CD4-positive, alpha-beta T cell treated with Interleukin-6 for 4 hours (primary cell): Measurements from ENCODE around the gene SEPTIN12.

Source experiments
- DNase-seq: peaks from one replicate; pipeline ENCODE4 v3.0.0-alpha.2; 2020; ENCODE audit warnings: mixed read lengths

SEPTIN12 gene

DNA sequence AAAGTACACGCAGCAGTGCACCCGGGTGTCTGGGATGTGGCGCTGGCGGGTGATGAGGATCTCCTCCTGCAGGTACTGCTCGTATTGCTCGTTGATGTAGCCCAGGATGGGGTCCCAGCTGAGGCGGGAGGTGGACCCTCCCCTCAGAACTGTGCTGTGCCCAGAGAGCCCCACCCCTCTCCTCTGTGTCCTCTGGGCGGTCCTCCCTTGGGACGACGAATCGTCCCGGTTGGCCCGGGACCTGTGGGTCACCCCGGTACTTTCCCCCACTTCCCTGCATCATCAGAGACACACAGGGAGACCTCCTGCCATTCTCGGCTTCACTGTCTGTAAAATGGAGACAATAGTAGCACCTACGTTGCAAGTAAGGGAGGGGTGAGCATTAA lies 4.2 kb downstream of the SEPTIN12 start:
- no peak for DNase-seq

DNA sequence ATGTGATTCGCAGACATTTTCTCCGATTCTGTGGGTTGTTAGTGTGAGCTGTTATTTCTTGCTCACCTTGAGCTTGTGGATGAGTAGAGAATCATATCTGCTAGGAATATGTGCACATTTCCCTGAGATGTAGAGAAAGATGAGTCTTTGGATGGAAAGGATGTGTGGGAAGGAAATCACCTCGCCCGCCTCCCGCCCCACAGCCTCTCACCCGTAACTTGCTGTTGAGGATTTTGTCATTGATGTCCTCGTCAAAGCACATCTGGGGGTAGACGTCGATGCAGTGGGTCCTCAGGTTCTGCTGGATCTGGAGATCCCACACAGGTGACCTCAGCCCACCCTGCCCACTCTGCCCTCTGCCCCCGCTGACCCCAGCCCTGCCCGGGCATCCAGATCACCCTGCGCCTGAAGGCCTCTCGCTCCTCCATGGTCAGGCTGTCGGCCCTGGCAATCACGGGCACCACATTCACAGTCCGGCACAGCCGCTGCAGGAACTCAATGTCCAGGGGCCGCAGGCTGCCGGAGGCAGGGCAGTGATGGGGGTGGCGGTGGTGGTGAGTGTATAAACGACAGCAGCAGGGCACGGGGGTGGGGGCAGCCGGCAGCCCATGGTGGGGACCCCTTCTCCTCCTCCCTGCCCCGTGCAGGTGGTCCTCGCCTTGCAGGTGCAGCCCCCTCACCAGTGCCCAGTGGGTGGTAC lies 4.7 kb downstream of the SEPTIN12 start:
- no peak for DNase-seq

DNA sequence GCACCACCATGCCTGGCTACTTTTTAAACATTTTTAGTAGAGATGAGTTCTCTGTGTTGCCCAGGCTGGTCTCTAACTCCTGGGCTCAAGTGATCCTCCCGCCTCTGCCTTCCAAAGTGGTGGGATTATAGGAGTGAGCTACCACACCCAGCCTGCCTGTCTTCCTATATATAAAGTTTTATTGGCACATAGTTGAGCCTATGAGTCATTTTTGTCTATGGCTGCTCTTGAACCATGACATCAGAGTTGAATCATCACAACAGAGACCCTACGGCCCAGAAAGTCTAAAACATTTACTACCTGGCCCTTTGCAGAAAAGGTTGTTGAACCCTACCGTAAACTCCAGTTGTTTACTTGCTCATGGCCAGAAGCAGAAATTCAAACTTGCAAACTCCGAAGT lies 7.9 kb downstream of the SEPTIN12 start:
- no peak for DNase-seq

GRCh38 chr16:4778050-4778392 lies 10.1 kb downstream of the SEPTIN12 start:
- DNase-seq, result no peak

DNA sequence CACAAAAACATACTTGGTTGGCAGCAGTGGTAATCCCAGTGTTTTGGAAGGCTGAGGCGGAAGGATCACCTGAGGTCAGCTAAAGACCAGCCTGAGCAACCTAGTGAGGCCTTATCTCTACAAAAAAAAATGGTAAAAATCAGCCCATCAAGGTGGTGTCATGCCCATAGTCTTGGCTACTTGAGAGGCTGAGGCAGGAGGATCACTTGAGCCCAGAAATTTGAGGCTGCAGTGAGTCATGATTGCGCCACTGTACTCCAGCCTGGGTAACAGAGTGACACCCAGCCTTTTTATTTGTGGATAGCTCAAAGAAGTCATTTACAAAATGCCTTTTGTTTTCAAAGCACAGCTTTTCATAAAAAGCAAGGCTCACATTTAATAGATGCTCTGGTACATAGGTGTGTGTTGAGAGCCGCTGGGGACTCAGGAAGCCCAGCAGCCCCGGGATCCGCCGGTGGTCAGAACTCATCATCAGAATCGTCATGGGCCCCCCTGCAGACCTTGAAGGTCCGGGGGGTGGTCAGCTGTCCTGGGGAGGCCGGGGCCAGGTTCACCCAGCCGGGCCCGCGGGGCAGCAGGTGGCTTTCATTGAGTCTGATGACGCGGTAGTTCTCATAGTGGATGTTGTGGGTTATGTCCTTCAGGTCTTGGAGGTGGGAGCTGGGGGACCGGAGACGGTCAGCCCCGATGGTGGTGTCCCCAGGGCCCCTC lies 10.7 kb downstream of the SEPTIN12 start:
- DNase-seq, result no peak

DNA sequence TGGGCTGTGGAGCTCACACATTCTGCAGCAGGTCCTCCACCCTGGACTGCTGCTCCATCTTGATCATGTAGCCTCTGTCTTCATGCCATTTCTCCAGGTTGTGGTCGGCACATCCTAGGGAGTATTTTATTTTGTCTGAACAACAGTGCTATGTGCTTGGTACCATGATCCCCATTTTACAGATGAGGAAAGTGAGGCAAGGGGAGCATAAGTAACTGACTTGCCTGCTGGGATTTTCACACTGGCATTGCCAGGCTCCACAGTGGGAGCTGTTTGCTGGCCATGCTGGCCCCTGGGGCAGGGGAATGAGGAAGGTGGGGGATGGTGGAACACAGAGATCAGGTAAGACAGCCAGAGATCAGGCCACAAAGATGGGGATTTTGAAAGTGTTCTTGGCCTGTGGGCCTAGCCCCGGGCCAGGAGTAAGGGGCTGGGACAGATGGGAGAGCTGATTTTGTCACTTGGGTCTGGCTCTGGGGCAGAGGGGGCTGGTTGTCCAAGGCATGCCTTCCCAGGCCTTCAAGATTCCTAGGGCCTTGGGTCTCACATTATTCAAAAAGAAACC lies 11.9 kb downstream of the SEPTIN12 start:
- no peak for DNase-seq

- no peak for DNase-seq
These were observed 13.1 kb downstream of the SEPTIN12 start for GRCh38 chr16:4775005-4775404.

DNA sequence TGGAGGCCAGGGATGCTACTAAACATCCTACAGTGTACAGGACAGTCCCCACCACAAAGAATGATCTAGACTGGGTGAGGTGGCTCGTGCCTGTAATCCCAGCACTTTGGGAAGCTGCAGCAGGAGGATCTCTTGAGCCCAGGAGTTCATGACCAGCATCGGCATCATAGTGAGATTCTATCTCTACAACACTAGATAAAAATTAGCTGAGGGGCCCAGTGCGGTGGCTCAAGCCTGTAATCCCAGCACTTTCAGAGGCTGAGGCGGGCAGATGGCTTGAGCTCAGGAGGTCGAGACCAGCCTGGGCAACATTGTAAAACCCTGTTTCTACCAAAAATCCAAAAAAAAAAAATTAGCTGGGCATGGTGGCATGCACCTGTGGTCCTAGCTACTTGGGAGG lies 15.8 kb downstream of the SEPTIN12 start:
- no peak for DNase-seq

DNA sequence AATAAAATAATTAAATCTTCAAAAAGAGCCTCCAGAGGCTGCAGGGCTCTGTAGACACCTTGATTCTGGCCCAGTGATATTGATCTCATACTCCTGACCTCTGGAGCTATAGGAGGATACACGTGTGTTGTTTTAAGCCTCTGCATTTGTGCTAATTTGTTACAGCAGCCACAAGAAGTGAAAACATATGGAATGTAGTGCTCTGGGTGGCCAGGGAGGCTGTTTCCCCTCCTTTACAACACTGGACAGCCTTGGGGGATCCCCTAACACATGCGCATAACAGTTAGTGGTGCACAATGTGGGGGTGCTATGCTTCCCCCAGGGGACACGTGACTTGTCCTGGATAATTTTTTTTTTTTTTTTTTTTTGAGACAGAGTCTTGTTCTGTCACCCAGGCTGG lies 16.5 kb downstream of the SEPTIN12 start:
- no peak for DNase-seq

DNA sequence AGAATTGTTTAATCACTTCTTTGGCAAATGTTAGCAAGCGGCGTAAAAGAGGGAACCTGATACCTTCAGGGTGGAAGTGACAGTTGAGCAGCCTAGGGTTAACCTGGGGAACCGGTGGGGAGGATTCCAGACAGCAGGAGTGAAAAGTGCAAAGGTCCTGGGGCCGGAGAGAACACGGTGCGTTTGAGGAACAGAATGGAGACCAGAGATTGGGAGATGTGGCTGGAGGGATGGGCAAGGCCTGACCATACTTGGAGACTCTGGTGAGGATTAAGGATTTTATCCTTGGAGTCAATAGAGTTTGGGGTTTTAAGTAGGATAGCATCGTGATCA lies 18.9 kb downstream of the SEPTIN12 start:
- DNase-seq, result no peak

DNA sequence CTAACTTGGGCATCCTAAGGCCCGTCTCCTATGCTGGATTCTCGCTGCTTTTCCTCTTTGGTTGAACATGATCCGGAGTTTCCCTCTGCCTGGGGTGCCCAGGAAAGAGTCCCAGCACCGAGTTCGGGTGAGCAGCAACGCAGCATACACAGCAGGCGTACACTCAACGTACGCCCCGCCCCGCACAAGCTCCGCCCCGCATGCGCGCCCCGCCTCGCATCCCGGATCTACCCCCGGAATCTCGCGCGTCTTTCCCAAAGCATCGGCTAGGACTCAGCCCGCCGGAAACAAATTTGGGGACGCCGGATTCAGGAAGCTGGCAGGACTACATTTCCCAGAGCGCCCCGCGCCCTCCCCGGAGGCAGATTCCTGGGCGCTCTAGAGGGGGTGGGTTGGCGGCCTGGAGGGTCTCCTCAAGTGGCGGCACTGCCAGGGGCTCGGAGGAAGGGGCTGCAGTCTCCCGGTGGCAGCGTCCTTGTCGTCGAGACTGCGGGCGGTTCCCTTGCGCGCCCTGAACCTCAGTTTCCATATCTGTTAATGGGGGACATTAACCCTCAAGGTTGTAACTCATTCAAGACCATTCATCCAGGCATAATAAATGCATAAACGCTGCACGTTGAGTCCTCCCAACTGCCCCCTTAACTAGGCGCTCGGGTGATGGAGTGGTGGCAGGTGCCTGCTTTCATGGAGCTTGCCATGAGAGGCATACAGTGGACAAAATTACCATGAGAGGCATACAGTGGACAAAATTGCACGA lies 19.4 kb downstream of the SEPTIN12 start:
- DNase-seq, result peak; percentile 94

DNA sequence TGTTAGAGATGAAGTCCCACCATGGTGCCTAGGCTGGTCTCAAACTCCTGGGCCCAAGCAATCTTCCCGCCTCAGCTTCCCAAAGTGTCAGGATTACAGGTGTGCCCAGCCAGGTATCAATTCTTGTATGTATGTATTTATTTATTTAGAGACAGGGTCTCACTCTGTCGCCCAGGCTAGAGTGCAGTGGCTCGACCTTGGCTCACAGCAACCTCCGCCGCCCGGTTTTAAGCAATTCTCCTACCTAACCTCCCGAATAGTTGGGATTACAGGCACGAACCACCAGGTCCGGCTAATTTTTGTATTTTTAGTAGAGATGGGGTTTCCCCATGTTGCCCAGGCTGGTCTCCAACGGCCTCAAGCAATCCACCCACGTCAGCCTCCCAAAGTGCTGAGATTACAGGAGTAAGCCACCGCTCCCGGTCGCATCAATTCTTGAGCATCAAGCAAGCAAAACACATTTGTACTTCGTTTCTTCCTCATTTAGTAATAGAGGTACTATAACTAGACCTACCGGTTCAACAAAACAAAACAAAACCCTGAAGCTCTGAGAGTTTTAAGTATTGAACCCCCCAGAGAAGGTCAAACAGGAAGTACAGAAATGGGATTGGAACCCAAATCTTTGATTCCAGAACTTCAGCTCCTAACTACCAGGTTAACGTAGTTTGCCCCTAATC lies 20.1 kb downstream of the SEPTIN12 start:
- no peak for DNase-seq

DNA sequence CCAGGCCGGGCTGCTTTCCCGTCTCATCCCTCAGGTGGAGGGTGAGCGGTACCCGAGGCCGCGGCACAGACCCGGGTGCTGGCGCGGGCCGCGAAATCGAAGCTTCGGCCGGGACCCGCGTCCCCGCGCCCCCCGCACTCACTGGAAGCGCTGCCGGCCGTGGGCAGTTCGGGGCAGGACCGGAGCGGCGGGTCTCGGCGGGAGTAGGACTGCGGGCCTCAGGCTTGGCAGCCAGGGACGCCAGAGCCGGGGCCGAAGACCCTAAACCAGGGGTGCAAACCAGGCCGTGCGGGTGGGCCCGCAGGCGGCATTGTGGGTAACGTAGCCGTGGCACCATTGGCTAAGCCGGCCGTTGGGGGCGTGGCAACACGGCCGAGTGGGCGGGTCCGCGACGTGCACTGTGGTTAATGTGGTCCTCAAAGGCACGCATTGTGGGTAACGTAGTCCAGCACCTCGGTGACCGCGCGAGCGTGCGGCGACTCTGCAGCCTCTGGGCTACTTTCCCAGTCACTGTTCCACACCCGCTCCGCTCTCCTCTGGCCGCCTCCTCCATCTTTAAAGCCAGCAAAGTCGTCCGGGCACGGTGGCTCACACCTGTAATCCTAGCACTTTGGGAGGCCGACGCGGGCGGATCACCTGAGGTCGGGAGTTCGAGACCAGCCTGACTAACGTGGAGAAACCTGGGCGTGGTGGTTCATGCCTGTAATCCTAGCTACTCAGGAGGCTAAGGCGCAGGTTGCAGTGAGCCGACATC lies 21.1 kb downstream of the SEPTIN12 start, which contains the start of gene ZNF500:
ZNF500 (minus strand) TSS at position 288 of the 754 bp plus-strand sequence. CDS start 1,184 bp downstream, outside the sequence.
- DNase-seq, result peak; percentile 98

GRCh38 chr16:4765511-4766474 lies 22.4 kb downstream of the SEPTIN12 start:
- no peak for DNase-seq

- DNase-seq, result no peak
These were observed 24.4 kb downstream of the SEPTIN12 start for GRCh38 chr16:4763791-4764190.

GRCh38 chr16:4762205-4762604 lies 25.9 kb downstream of the SEPTIN12 start:
- DNase-seq, result no peak

DNA sequence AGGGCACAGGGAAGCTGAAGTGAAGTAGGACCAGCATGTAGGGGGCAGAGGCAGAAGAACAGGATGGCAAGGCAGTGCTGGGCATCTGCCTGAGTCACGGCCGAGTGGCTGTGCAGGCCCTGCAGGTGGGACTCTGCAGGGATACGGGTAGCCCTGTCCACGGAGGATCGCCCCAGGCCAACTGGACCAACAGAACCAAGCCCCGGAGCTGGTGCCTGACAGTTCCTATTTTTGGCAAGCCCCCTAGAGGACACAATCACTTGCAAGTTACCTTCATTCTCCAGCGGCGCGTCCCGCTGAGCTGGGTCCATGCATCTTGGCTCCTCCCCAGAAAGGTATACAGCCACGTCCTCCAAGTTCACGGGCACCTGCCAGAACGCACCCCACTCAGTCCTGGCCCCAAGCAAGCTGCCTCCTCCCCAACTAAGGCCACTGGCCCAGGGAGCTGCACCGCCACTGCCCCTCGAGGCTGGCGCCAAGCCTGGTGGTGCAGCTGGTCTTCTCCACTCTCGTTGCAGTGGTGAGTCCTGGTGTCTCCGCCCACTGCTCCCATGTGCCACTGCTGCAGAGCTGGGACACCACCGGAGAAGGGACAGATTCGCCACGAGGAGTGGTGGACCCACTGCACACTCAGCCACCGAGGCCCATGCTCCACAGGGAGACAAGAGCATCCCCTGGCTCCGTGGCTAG lies 27.8 kb downstream of the SEPTIN12 start:
- no peak for DNase-seq

- no peak for DNase-seq
These were observed 32.5 kb downstream of the SEPTIN12 start for GRCh38 chr16:4755687-4756086.

GRCh38 chr16:4754865-4755264 lies 33.3 kb downstream of the SEPTIN12 start:
- DNase-seq, result no peak

- DNase-seq, result no peak
These were observed 34.9 kb downstream of the SEPTIN12 start for GRCh38 chr16:4753227-4753626.
